HG03378 (cell line): Measurements from ENCODE around the gene CFAP90.
A peak's percentile ranks its signal among the peaks of the same experiment; 100 is the strongest.

Source experiments
- ATAC-seq: cut with Tn5 transposase; IDR thresholded peaks from one replicate; pipeline ENCODE4 v1.9.1; 2021; ENCODE audit warnings: mild to moderate bottlenecking, moderate library complexity; ENCODE audit not compliant: unreplicated experiment

The CFAP90 gene

GRCh38 chr5:7850395-7851239 lies at the start of gene CFAP90:
Gene CFAP90, minus strand, starts transcription at chr5:7851133. Its CDS starts 112 bp downstream, at chr5:7851021.
- ATAC-seq = no peak

- peak; percentile 53 for ATAC-seq
These were observed 46.2 kb upstream of the CFAP90 start for GRCh38 chr5:7897014-7897600.

GRCh38 chr5:7894860-7895259 lies 43.9 kb upstream of the CFAP90 start:
- ATAC-seq = peak; percentile 91

- no peak for ATAC-seq
These were observed 43.5 kb upstream of the CFAP90 start for GRCh38 chr5:7894439-7894838.

- ATAC-seq = no peak
These were observed 38.0 kb upstream of the CFAP90 start for GRCh38 chr5:7888901-7889300.

GRCh38 chr5:7886849-7887475 lies 36.0 kb upstream of the CFAP90 start:
- ATAC-seq = peak; percentile 70

- no peak for ATAC-seq
These were observed 33.7 kb upstream of the CFAP90 start for GRCh38 chr5:7884491-7885267.

GRCh38 chr5:7882926-7883325 lies 32.0 kb upstream of the CFAP90 start:
- ATAC-seq = no peak

- ATAC-seq = no peak
These were observed 30.9 kb upstream of the CFAP90 start for GRCh38 chr5:7881816-7882215.

GRCh38 chr5:7881091-7881490 lies 30.2 kb upstream of the CFAP90 start:
- no peak for ATAC-seq

GRCh38 chr5:7878381-7878873 lies 27.5 kb upstream of the CFAP90 start:
- peak; percentile 98 for ATAC-seq

GRCh38 chr5:7877851-7878250 lies 26.9 kb upstream of the CFAP90 start:
- no peak for ATAC-seq

- ATAC-seq = peak; percentile 50
These were observed 25.9 kb upstream of the CFAP90 start for GRCh38 chr5:7876867-7877266.

- no peak for ATAC-seq
These were observed 24.2 kb upstream of the CFAP90 start for GRCh38 chr5:7875151-7875550.

GRCh38 chr5:7874639-7875038 lies 23.7 kb upstream of the CFAP90 start:
- no peak for ATAC-seq

GRCh38 chr5:7873216-7873615 lies 22.3 kb upstream of the CFAP90 start:
- no peak for ATAC-seq

- ATAC-seq = no peak
These were observed 21.7 kb upstream of the CFAP90 start for GRCh38 chr5:7872517-7873130.

GRCh38 chr5:7871653-7872052 lies 20.7 kb upstream of the CFAP90 start:
- peak; percentile 25 for ATAC-seq

- peak; percentile 21 for ATAC-seq
These were observed 18.7 kb upstream of the CFAP90 start for GRCh38 chr5:7869474-7870136.
